Ascending aorta (tissue), 2 donors: ENCODE data around the gene ACBD6. TPM values are rescaled to one million over a fixed set of nuclear protein-coding genes. Genes with fewer than 3 reads are reported as not detected.
"Not testable (repeated sequence)": the region's sequence is repeated elsewhere in the genome, so short reads cannot be mapped to it uniquely, and the experiment has no call there.

ENCODE experiments used
- DNase-seq, 2 donors: peaks; one replicate each; pipeline ENCODE4 v3.0.0-alpha.2; 2019; ENCODE audit warnings: low spot score in 2 of 2
- H3K27ac ChIP-seq, 2 donors: fragments of 200-600 bp; sonication (generic); one replicate each; pipeline ENCODE4 v1.5.1; 2016 to 2017; ENCODE audit warnings: mild to moderate bottlenecking in 1 of 2
- H3K27me3 ChIP-seq: fragments of 200-600 bp; sonication (generic); one replicate; pipeline ENCODE4 v1.5.1; 2017
- H3K36me3 ChIP-seq, 2 donors: fragments of 200-600 bp; sonication (generic); one replicate each; pipeline ENCODE4 v1.5.1; 2016
- H3K4me1 ChIP-seq, 2 donors: fragments of 200-600 bp; sonication (generic); one replicate each; pipeline ENCODE4 v1.5.1; 2016 to 2017; ENCODE audit warnings: mild to moderate bottlenecking in 1 of 2
- H3K4me3 ChIP-seq, 2 donors: fragments of 200-600 bp; sonication (generic); one replicate each; pipeline ENCODE4 v1.5.1; 2016 to 2017; ENCODE audit warnings: mild to moderate bottlenecking in 1 of 2
- H3K9me3 ChIP-seq, 2 donors: fragments of 200-600 bp; sonication (generic); one replicate each; pipeline ENCODE4 v1.5.1; 2016
- CTCF ChIP-seq, 3 experiments: fragments of 200-600 bp in 2 of 3; fragments of 450-650 bp in 1 of 3; sonication (generic) in 2 of 3; IDR thresholded peaks; one replicate each; pipeline ENCODE4 v1.5.1; 2016 to 2019; ENCODE audit warnings: antibody characterized with exemption in 3 of 3, mild to moderate bottlenecking in 1 of 3, moderate library complexity in 1 of 3
- intact Hi-C: fragments of 100-400 bp; cut with DNase I; formaldehyde crosslinking; loops from one replicate; pipeline ENCODE4 v1.15.1; 2023
- total RNA-seq: library from RNA; depleted of rRNA; stranded (reverse); fragments of >200 nt; gene quantifications from one replicate; pipeline ENCODE4 v1.1.0, GENCODE V29; 2016

The ACBD6 gene
- total RNA-seq, 1 donor from 2014 or later = 67.7 TPM

- no peak for TF ChIP-seq CTCF (IDR thresholded peaks at IDR 0.05)
- no peak for DNase-seq
- Histone ChIP-seq H3K4me1 (no peaks in the 10 kb centered on the region), H3K4me3 (no peak overlapping the region), H3K36me3 (no peaks in the 10 kb centered on the region), H3K27ac (no peak overlapping the region), H3K9me3 (peaks cover 7 to 16% of the 10 kb centered on the region in 2 donors), H3K27me3 (no peaks in the 10 kb centered on the region)
- intact Hi-C loops = no loop called here
Measured at GRCh38 chr1:180468311-180468710, 34.1 kb downstream of the ACBD6 start.

GRCh38 chr1:180462102-180462501, 40.3 kb downstream of the ACBD6 start:
- H3K4me3 ChIP-seq = no peak overlapping the region
- H3K4me1 ChIP-seq = no peaks in the 10 kb centered on the region
- no peaks in the 10 kb centered on the region for H3K27me3 ChIP-seq
- intact Hi-C loops = no loop called here
- peaks cover 21 to 43% of the 10 kb centered on the region in 2 donors for H3K9me3 ChIP-seq
- no peak for TF ChIP-seq CTCF (IDR thresholded peaks at IDR 0.05)
- peaks cover 4 to 10% of the 10 kb centered on the region in 2 donors for H3K36me3 ChIP-seq
- no peak overlapping the region for H3K27ac ChIP-seq
- no peak for DNase-seq

GRCh38 chr1:180461682-180462081, 40.7 kb downstream of the ACBD6 start:
- H3K27ac ChIP-seq, DNase-seq, H3K4me1 ChIP-seq, intact Hi-C loops, H3K27me3 ChIP-seq, H3K4me3 ChIP-seq: not testable (repeated sequence)
- Histone ChIP-seq H3K36me3 (peaks cover 4 to 10% of the 10 kb centered on the region in 2 donors), H3K9me3 (peaks cover 21 to 43% of the 10 kb centered on the region in 2 donors)

GRCh38 chr1:180458807-180459206, 43.6 kb downstream of the ACBD6 start:
- intact Hi-C loops = no loop called here
- Histone ChIP-seq H3K9me3 (peaks cover 14 to 33% of the 10 kb centered on the region in 2 donors), H3K4me3 (no peak overlapping the region), H3K27ac (no peak overlapping the region), H3K4me1 (no peaks in the 10 kb centered on the region), H3K27me3 (no peaks in the 10 kb centered on the region), H3K36me3 (peaks cover 4 to 10% of the 10 kb centered on the region in 2 donors)
- no peak for DNase-seq
- no peak for TF ChIP-seq CTCF (IDR thresholded peaks at IDR 0.05)

GRCh38 chr1:180456191-180456590, 46.2 kb downstream of the ACBD6 start:
- Histone ChIP-seq H3K36me3 (peaks cover 0 to 5% of the 10 kb centered on the region in 2 donors), H3K27ac (no peak overlapping the region), H3K4me3 (no peak overlapping the region), H3K27me3 (no peaks in the 10 kb centered on the region), H3K9me3 (peaks cover 6 to 18% of the 10 kb centered on the region in 2 donors), H3K4me1 (no peaks in the 10 kb centered on the region)
- intact Hi-C loops = no loop called here
- no peak for DNase-seq
- TF ChIP-seq CTCF (IDR thresholded peaks at IDR 0.05) = no peak

GRCh38 chr1:180451504-180451903, 50.9 kb downstream of the ACBD6 start:
- Histone ChIP-seq H3K4me3 (no peak overlapping the region), H3K36me3 (peaks cover 0 to 5% of the 10 kb centered on the region in 2 donors), H3K9me3 (peaks cover 6 to 14% of the 10 kb centered on the region in 2 donors), H3K4me1 (no peaks in the 10 kb centered on the region), H3K27ac (no peak overlapping the region), H3K27me3 (no peaks in the 10 kb centered on the region)
- no peak for DNase-seq
- TF ChIP-seq CTCF (IDR thresholded peaks at IDR 0.05) = no peak
- intact Hi-C loops = no loop called here
